Heart left ventricle (tissue), 16 donors: ENCODE results near the gene NCAPG. TPM values are rescaled to one million over a fixed set of nuclear protein-coding genes. Genes with fewer than 3 reads are reported as not detected.

Source experiments
- ATAC-seq, 4 donors: fragments of 200-7000 bp; cut with Tn5 transposase; one replicate each; pipeline ENCODE4 v1.9.1; 2020 to 2022; ENCODE audit warnings: moderate library complexity in 4 of 4, mild to moderate bottlenecking in 3 of 4, moderate number of reproducible peaks in 1 of 4
- DNase-seq, 5 donors: peaks; one replicate each; pipeline ENCODE4 v3.0.0-alpha.2; 2020
- H3K27ac ChIP-seq, 12 donors: fragments of 200-600 bp; sonication (generic) in 4 of 12; one replicate each; pipeline versions ENCODE4 v1.5.0 to v1.8.0; 2016 to 2022; ENCODE audit warnings: mild to moderate bottlenecking in 2 of 12
- H3K27me3 ChIP-seq, 9 donors: fragments of 200-600 bp; sonication (generic) in 2 of 9; one replicate each; pipeline versions ENCODE4 v1.5.1 to v1.8.0; 2016 to 2022; ENCODE audit warnings: mild to moderate bottlenecking in 3 of 9
- H3K36me3 ChIP-seq, 9 donors: fragments of 200-600 bp; sonication (generic) in 2 of 9; one replicate each; pipeline versions ENCODE4 v1.5.0 to v1.8.0; 2018 to 2022; ENCODE audit warnings: mild to moderate bottlenecking in 2 of 9
- H3K4me1 ChIP-seq, 12 donors: fragments of 200-600 bp; sonication (generic) in 4 of 12; one replicate each; pipeline versions ENCODE4 v1.5.0 to v1.8.0; 2016 to 2022; ENCODE audit warnings: mild to moderate bottlenecking in 3 of 12
- H3K4me3 ChIP-seq, 12 donors: fragments of 200-600 bp; sonication (generic) in 4 of 12; one replicate each; pipeline versions ENCODE4 v1.5.0 to v1.8.0; 2017 to 2022; ENCODE audit warnings: mild to moderate bottlenecking in 9 of 12, moderate library complexity in 4 of 12
- H3K9me3 ChIP-seq, 12 donors: fragments of 200-600 bp; sonication (generic) in 4 of 12; one replicate each; pipeline versions ENCODE4 v1.5.0 to v1.8.0; 2016 to 2022; ENCODE audit warnings: mild to moderate bottlenecking in 1 of 12
- POLR2A ChIP-seq, 2 donors: fragments of 450-650 bp; IDR thresholded peaks; one replicate each; pipeline ENCODE4 v1.6.1; 2017; ENCODE audit warnings: antibody characterized with exemption in 2 of 2, mild to moderate bottlenecking in 2 of 2, moderate library complexity in 2 of 2
- WGBS, 4 donors: extraction: QIAGEN DNeasy Blood & Tissue Kit in 2 of 4; methylation state at CpG; one replicate each; pipeline versions ENCODE4 v1.1.5 to v1.1.7; 2013 to 2018; 5-methylcytosine and 5-hydroxymethylcytosine counted together
- intact Hi-C, 10 donors: fragments of 100-400 bp; cut with DNase I; formaldehyde crosslinking; loops; one replicate each; pipeline versions ENCODE4 v1.11.1 to v1.14.2; 2022
- polyA plus RNA-seq, 2 donors: library from polyadenylated mRNA; stranded (reverse); fragments of 200-250 nt; gene quantifications; one replicate each; pipeline ENCODE4 v1.2.3, GENCODE V29; 2013
- total RNA-seq, 9 donors: library from RNA; depleted of rRNA in 2 of 9; stranded (reverse); fragments of >200 nt in 2 of 9; fragmentation: NEBNext Ultra II Directional in 3 of 9; extraction: Animal tissue kit (Norgen Biotek cat#: 25700) in 3 of 9; gene quantifications; one replicate each; pipeline versions ENCODE4 v1.1.0 to v1.2.4, GENCODE V29; 2016 to 2023
- TF ChIP-seq, protein P1 (sequence below), 12 donors: fragments of 200-600 bp; sonication (generic) in 4 of 12; IDR thresholded peaks; one replicate each; pipeline versions ENCODE4 v1.5.0 to v1.8.0; 2018 to 2022; ENCODE audit warnings: antibody characterized with exemption in 12 of 12, mild to moderate bottlenecking in 5 of 12
- donor health status: ischemic (EF 13 %, LVEDD 7.1; RV severe dilation, severe dysfunction).
- donor health status: healthy with polysubstance abuse.
- donor health status: DM: no; HTN: yes; CAD: no.
- donor health status: DM: no; HTN: no; CAD: no.
- donor health status: ischemic (EF 25% LVEDD 6.9; RV normal size, moderate dysfunction).
- donor health status: ischemic (EF 25% LVEDD 5.7; RV mildly dilated, moderate dysfunction).
- donor health status: healthy.
- donor health status: DM: yes; HTN: yes; CAD: no.
- donor health status: ischemic (EF 35%, LVEDD 5.7; RV mildly dilated, moderate dysfunction).
- donor health status: nonischemic (EF 11% LVEDD 7.7; RV severe dilation, severe dysfunction).
- donor health status: DM: yes; HTN: yes; CAD: no.
- donor health status: PGD.
- donor health status: ischemic (EF 29% LVEDD 5.4; RV normal size, mild dysfunction).
- donor health status: nonischemic (EF 23%, LVEDD 6.1; RV moderate dilation, normal function).

Gene NCAPG
- total and polyA plus RNA-seq, 11 donors, result 0.08 to 5.4 (median 0.60) TPM; not detected in 1

DNA sequence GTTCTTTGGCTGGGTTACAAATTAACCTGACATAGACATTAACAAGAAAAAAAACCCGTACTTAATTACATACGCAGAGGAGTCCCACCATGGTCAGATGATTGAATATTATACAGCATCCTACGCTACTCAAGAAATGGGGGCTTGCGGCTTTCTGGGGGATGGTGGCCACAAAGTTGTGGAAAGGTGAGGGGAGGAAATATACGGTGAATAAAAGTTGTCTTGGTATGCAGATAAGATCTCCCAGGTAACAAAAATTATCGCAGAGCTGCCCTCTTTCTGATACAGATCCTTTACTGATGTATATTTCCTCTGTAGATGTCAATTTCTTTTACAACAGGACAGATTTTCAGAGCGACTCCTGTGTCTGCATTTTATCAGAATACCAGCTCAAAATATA, 1.1 kb upstream of the NCAPG start:
- Histone ChIP-seq H3K9me3 (no peaks in the 10 kb centered on the region), H3K27me3 (no peaks in the 10 kb centered on the region), H3K36me3 (peaks cover 0 to 11% (median 2%) of the 10 kb centered on the region in 9 donors), H3K4me1 (peaks cover 5 to 61% (median 39%) of the 10 kb centered on the region in 12 donors), H3K4me3 (peak overlapping the region; percentile 72 to 90 (median 77)), H3K27ac (peak overlapping the region in 11 of 12 donors; percentile 92 to 98 (median 94))
- WGBS, 4 donors, result 3 to 4% (median 3%) methylated on average over 7 of the region's 7 CpGs
- intact Hi-C loops, result loop anchor here (1.0 to 10.0 kb wide), 15 partner anchors 175 to 555 kb away; partner anchors contain the start of genes LCORL (in 8 of the 10), LAP3 (in 3 of the 10) and MED28 (in 2 of the 10)
- TF ChIP-seq POLR2A (IDR thresholded peaks at IDR 0.05), result no peak
- TF ChIP-seq, protein P1, sequence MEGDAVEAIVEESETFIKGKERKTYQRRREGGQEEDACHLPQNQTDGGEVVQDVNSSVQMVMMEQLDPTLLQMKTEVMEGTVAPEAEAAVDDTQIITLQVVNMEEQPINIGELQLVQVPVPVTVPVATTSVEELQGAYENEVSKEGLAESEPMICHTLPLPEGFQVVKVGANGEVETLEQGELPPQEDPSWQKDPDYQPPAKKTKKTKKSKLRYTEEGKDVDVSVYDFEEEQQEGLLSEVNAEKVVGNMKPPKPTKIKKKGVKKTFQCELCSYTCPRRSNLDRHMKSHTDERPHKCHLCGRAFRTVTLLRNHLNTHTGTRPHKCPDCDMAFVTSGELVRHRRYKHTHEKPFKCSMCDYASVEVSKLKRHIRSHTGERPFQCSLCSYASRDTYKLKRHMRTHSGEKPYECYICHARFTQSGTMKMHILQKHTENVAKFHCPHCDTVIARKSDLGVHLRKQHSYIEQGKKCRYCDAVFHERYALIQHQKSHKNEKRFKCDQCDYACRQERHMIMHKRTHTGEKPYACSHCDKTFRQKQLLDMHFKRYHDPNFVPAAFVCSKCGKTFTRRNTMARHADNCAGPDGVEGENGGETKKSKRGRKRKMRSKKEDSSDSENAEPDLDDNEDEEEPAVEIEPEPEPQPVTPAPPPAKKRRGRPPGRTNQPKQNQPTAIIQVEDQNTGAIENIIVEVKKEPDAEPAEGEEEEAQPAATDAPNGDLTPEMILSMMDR (IDR thresholded peaks at IDR 0.05), result no peak
- no peak for ATAC-seq
- no peak for DNase-seq

- H3K27ac ChIP-seq, result peak overlapping the region in 3 of 12 donors; percentile 96 to 98 (median 96)
Measured at GRCh38 chr4:17811078-17811603, 362 bp downstream of the NCAPG start.

DNA sequence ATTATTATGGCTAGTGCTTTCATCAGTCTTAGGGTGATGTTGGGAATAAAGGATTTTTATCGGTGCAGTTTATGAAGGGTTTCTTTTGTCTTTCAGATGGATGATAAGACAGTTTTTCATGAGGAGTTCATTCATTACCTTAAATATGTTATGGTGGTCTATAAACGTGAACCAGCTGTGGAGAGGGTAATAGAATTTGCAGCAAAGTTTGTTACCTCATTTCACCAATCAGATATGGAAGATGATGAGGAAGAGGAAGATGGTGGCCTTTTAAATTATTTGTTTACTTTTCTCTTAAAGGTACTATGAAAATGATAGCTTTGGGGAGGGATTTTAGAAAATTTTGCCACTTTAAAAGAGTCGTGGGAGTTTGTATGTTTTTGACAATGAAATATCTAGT, 1.3 kb downstream of the NCAPG start:
- ATAC-seq, result no peak
- Histone ChIP-seq H3K4me1 (peaks cover 5 to 53% (median 30%) of the 10 kb centered on the region in 12 donors), H3K9me3 (no peaks in the 10 kb centered on the region), H3K36me3 (peaks cover 0 to 8% (median 0%) of the 10 kb centered on the region in 9 donors), H3K27ac (no peak overlapping the region), H3K27me3 (no peaks in the 10 kb centered on the region), H3K4me3 (peak overlapping the region in 2 of 12 donors; percentile 83 to 84)
- TF ChIP-seq, protein P1 (IDR thresholded peaks at IDR 0.05), result no peak
- TF ChIP-seq POLR2A (IDR thresholded peaks at IDR 0.05), result no peak
- no peak for DNase-seq
- WGBS, 4 donors, result 10 to 15% (median 13%) methylated on average over 3 of the region's 3 CpGs
- intact Hi-C loops, result loop anchor here in 7 of 10 donors (5.0 to 10.0 kb wide), 3 partner anchors 210 to 553 kb away; partner anchors contain the start of gene LCORL (in 6 of the 7)

More at GRCh38 chr4:17811078-17811603, 362 bp downstream of the NCAPG start:
- DNase-seq (peak in 2 of 5 donors; percentile 11 to 18), ATAC-seq (peak in 1 of 4 donors; percentile 9)
- intact Hi-C loops, result loop anchor here in 9 of 10 donors (2.0 to 10.0 kb wide), 5 partner anchors 211 to 554 kb away; partner anchors contain the start of gene LCORL (in 6 of the 9)
- WGBS, 4 donors, result 0 to 2% (median 1%) methylated on average over 28 to 48 of the region's 48 CpGs
- H3K36me3 ChIP-seq, result peaks cover 0 to 8% (median 0%) of the 10 kb centered on the region in 9 donors
- H3K4me3 ChIP-seq, result peak overlapping the region; percentile 44 to 90 (median 76)
- H3K27me3 ChIP-seq, result no peaks in the 10 kb centered on the region
- no peak for TF ChIP-seq POLR2A (IDR thresholded peaks at IDR 0.05)
- TF ChIP-seq, protein P1 (IDR thresholded peaks at IDR 0.05), result no peak
- peaks cover 5 to 61% (median 38%) of the 10 kb centered on the region in 12 donors for H3K4me1 ChIP-seq
- H3K9me3 ChIP-seq, result no peaks in the 10 kb centered on the region

DNA sequence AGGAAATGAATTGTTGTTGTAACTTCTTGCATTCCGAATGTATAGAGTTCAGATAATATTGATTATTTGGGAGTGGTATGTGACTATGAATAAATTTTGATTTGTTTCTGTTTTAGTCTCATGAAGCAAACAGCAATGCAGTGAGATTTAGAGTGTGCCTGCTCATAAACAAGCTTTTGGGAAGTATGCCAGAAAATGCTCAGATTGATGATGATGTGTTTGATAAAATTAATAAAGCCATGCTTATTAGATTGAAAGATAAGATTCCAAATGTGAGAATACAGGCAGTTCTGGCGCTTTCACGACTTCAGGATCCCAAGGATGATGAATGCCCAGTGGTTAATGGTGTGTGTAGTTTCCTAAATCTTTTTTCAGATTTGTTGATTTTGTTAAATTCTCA, 2.0 kb downstream of the NCAPG start:
- H3K36me3 ChIP-seq, result peaks cover 0 to 5% (median 0%) of the 10 kb centered on the region in 9 donors
- no peak overlapping the region for H3K4me3 ChIP-seq
- peaks cover 5 to 46% (median 24%) of the 10 kb centered on the region in 12 donors for H3K4me1 ChIP-seq
- no peaks in the 10 kb centered on the region for H3K9me3 ChIP-seq
- TF ChIP-seq, protein P1 (IDR thresholded peaks at IDR 0.05), result no peak
- no peak for TF ChIP-seq POLR2A (IDR thresholded peaks at IDR 0.05)
- H3K27ac ChIP-seq, result no peak overlapping the region
- intact Hi-C loops, result loop anchor here in 7 of 10 donors (5.0 to 10.0 kb wide), 3 partner anchors 210 to 552 kb away; partner anchors contain the start of gene LCORL (in 6 of the 7)
- no peaks in the 10 kb centered on the region for H3K27me3 ChIP-seq
- ATAC-seq (no peak), DNase-seq (no peak)
- 56 to 72% (median 68%) methylated on average over 3 of the region's 3 CpGs for whole genome bisulfite sequencing, 4 donors
